Stimulated activated CD8-positive, alpha-beta memory T cell treated with anti-CD3 and anti-CD28 coated beads, Interleukin-15, amount 100 ng/mL, for 24 hours (primary cell): ENCODE data around the gene ZBTB17.
"Not testable (repeated sequence)": the region's sequence is repeated elsewhere in the genome, so short reads cannot be mapped to it uniquely, and the experiment has no call there.

ENCODE experiments used
- DNase-seq: peaks from one replicate; pipeline ENCODE4 v3.0.0-alpha.2; 2020; ENCODE audit warnings: low read depth

The ZBTB17 gene

DNA sequence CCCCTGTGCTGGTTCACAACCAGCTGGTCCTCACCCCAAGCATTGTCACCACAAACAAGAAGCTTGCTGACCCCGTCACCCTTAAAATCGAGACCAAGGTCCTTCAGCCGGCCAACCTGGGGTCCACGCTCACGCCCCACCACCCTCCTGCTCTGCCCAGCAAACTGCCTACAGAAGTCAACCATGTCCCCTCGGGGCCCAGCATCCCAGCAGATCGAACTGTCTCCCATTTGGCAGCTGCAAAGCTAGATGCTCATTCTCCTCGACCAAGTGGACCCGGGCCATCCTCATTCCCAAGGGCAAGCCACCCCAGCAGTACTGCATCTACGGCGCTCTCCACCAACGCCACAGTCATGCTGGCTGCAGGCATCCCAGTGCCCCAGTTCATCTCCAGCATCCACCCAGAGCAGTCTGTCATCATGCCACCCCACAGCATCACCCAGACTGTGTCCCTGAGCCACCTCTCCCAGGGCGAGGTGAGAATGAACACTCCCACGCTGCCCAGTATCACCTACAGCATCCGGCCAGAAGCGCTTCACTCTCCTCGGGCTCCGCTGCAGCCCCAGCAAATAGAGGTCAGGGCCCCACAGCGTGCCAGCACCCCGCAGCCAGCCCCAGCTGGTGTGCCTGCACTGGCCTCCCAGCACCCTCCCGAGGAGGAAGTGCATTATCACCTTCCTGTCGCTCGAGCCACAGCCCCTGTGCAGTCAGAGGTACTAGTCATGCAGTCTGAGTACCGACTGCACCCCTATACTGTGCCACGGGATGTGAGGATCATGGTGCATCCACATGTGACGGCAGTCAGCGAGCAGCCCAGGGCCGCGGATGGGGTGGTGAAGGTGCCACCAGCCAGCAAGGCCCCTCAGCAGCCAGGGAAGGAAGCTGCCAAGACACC lies 40.6 kb downstream of the ZBTB17 start:
- DNase-seq, result no peak

DNA sequence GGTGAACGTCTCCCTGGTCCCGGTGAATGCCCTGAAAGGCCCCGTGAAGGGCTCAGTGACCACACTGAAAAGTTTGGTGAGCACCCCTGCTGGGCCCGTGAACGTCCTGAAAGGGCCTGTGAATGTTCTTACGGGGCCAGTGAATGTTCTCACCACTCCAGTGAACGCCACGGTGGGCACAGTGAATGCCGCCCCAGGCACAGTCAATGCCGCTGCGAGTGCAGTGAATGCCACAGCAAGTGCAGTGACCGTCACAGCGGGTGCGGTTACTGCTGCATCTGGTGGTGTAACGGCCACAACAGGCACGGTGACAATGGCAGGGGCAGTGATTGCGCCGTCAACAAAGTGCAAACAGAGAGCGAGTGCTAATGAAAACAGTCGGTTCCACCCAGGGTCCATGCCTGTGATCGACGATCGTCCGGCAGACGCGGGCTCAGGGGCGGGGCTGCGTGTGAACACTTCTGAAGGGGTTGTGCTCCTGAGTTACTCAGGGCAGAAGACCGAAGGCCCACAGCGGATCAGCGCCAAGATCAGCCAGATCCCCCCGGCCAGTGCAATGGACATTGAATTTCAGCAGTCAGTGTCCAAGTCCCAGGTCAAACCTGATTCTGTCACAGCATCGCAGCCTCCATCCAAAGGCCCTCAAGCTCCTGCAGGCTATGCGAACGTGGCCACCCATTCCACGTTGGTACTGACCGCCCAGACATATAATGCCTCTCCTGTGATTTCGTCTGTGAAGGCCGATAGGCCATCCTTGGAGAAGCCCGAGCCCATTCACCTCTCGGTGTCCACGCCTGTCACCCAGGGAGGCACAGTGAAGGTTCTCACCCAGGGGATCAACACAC lies 41.5 kb downstream of the ZBTB17 start:
- DNase-seq, result no peak

DNA sequence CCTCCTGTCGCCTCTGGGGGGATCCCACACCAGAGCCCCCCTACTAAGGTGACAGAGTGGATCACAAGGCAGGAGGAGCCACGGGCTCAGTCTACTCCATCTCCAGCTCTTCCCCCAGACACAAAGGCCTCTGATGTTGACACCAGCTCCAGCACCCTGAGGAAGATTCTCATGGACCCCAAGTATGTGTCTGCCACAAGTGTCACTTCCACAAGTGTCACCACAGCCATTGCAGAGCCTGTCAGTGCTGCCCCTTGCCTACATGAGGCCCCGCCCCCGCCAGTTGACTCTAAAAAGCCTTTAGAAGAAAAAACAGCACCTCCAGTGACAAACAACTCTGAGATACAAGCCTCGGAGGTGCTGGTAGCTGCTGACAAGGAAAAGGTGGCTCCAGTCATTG lies 42.2 kb downstream of the ZBTB17 start:
- DNase-seq, result no peak

DNA sequence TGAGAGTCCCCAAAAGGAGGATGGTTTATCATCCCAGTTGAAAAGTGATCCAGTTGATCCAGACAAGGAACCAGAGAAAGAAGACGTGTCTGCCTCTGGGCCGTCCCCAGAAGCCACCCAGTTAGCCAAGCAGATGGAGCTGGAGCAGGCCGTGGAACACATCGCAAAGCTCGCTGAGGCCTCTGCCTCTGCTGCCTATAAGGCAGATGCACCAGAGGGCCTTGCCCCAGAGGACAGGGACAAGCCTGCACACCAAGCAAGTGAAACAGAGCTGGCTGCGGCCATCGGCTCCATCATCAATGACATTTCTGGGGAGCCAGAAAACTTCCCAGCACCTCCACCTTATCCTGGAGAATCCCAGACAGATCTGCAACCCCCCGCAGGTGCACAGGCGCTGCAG lies 43.3 kb downstream of the ZBTB17 start:
- DNase-seq, result no peak

DNA sequence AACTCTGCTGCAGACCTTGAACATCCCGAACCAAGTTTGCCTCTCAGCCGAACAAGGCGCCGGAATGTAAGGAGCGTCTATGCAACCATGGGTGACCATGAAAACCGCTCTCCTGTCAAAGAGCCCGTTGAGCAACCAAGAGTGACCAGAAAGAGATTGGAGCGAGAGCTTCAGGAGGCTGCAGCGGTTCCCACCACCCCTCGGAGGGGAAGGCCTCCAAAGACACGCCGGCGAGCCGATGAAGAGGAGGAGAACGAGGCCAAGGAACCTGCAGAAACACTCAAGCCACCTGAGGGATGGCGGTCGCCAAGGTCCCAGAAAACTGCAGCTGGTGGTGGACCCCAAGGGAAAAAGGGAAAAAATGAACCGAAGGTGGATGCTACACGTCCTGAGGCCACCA lies 44.0 kb downstream of the ZBTB17 start:
- DNase-seq, result no peak

DNA sequence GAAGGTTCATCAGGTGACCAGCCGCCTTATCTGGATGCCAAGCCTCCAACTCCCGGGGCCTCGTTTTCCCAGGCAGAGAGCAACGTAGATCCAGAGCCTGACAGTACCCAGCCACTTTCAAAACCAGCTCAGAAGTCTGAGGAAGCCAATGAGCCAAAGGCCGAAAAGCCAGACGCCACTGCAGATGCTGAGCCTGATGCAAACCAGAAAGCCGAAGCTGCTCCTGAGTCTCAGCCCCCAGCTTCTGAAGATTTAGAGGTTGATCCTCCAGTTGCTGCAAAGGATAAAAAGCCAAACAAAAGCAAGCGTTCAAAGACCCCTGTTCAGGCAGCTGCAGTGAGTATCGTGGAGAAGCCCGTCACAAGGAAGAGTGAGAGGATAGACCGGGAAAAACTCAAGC lies 44.5 kb downstream of the ZBTB17 start:
- DNase-seq, result no peak

DNA sequence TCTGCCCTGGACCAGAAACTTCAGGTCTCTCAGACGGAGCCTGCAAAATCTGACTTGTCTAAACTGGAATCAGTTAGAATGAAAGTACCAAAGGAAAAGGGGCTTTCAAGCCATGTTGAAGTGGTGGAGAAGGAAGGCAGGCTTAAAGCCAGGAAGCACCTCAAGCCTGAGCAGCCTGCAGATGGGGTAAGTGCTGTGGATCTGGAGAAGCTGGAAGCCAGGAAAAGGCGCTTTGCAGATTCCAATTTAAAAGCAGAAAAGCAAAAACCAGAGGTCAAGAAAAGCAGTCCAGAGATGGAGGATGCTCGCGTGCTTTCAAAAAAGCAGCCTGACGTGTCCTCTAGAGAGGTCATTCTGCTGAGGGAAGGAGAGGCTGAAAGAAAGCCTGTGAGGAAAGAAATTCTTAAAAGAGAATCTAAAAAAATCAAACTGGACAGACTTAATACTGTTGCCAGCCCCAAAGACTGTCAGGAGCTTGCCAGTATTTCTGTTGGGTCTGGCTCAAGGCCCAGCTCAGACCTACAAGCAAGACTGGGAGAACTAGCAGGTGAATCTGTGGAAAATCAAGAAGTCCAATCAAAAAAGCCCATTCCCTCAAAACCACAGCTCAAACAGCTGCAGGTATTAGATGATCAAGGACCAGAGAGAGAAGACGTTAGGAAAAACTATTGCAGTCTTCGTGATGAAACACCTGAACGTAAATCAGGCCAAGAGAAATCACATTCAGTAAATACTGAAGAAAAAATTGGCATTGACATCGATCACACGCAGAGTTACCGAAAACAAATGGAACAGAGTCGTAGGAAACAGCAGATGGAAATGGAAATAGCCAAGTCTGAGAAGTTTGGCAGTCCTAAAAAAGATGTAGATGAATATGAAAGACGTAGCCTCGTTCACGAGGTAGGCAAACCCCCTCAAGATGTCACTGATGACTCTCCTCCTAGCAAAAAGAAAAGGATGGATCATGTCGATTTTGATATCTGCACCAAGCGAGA lies 46.6 kb downstream of the ZBTB17 start:
- DNase-seq, result no peak

DNA sequence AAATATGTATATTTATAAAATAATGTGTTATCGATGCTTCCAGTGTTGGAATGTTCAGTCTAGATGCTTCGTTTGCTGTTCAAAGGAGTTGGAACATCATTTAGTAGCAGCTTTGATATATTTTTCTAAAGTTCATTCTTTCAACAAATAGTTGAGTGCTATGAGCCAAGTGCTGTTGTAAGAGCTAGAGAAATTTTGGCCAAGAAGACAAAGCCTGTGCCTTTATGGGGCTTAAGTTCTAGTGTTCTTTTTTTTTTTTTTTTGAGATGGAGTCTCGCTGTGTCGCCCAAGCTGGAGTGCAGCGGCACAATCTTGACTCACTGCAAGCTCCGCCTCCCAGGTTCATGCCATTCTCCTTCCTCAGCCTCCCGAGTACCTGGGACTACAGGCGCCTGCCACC lies 49.5 kb downstream of the ZBTB17 start:
- DNase-seq, result not testable (repeated sequence)

DNA sequence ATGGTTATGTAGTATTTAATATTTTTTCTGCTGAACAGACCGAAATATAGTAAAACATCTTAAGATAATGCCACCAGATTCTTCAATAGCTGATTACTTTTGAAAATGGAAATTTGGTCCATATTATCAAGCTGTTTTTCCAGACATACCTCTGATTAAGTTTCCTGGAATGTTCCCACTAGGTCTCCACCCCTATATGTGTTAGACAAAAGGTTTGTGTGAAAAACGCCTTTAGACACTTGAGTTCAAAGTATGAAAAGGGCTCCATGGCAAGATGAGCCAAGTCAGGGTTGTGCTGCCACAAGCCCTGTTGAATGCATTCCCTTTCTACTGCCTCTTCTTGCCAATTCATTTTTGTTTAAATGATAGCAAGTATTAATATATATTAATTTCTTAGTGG lies 52.7 kb downstream of the ZBTB17 start:
- DNase-seq, result no peak

DNA sequence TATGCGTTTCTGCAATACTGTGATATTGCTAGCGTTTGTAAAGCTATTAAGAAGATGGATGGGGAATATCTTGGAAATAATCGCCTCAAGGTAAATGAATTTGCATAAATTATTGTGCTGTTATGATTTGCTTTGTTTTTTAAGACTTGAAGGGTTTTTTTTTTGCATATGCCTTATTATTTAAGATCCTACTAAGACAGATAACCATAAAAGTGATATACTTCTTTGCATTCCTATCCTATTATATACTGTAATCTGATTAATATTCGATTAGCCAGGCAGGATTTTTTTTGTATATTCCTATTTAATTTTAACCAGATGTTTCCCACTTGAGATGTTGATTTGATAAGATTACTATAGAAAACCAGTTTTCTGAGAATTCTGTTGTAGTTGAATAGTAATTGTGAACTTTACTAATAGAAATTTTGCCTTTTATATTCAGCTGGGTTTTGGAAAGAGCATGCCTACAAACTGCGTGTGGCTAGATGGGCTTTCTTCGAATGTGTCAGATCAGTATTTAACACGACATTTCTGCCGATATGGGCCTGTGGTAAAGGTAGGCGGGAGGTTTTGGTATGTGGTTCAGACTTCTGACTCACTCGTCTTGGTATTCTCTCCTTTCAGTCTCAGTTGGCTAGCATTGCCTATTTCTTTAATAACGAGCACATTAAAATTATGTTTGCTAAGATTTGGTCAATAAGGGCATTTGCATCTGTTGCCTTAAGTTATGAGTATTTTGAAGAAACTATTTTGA lies 56.8 kb downstream of the ZBTB17 start:
- no peak for DNase-seq

DNA sequence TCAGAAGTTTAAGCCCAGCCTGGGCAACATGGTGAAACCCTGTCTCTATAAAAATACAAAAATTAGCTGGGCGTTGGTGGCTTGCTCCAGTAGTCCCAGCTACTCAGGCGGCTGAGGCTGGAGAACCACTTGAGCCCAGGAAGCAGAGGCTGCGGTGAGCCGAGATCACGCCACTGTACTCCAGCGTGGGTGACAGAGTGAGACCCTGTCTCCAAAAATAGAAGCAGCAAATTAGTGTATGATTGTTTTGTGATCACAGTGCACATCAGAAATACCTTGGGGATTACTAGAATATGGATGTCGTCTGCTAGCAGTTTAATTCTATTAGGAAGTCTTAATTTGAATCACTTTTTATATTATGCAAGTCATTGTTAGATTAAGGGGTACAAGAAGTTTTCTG lies 59.0 kb downstream of the ZBTB17 start:
- no peak for DNase-seq

DNA sequence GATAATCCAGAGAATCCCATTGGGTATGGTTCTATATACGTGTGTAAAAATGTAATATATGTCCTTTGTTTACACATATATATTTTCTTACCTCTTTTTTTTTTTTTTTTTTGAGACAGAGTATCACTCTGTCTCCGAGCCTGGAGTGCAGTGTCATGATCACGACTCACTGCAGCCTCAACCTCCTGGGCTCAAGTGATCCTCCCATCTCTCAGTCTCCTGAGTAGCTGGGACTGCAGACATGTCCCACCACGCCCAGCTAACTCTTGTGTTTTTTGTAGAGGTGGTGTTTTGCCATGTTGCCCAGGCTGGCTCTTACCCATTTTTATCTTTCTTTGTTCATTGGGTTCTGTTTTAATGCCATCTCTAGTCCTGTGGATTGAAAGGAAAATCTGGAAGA lies 59.5 kb downstream of the ZBTB17 start:
- DNase-seq, result no peak

DNA sequence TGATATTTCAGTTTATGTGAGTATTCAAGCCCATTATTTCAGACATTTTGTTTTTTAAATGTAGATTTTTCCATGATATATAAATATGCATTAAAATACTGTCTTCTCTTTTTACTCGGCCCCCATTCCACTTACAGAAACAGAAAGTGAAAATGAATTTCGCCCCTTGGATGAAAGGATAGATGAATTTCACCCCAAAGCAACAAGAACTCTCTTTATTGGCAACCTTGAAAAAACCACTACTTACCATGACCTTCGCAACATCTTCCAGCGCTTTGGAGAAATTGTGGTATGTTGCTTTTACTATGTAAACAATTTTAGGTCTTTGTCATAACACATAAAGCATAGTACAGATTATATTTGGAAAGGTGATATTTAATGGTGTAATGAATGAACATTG lies 59.9 kb downstream of the ZBTB17 start:
- DNase-seq, result no peak

DNA sequence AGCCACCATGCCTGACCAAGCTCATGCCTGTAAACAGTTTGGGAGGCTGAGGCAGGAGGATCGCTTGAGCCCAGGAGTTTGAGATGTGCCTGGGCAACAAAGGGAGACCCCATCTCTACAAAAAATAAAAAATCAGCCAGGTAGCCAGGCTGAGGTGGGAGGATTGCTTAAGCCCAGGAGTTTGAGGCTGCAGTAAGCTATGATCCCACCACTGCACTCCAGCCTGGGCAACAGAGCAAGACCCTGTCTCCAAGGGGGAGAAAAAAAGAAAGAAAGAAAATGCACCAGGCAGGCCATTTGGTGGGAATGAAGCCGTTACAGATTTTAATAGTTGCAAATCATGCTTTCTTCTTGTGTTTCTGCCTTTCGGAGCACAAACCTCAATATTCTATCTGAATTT lies 62.3 kb downstream of the ZBTB17 start:
- not testable (repeated sequence) for DNase-seq

DNA sequence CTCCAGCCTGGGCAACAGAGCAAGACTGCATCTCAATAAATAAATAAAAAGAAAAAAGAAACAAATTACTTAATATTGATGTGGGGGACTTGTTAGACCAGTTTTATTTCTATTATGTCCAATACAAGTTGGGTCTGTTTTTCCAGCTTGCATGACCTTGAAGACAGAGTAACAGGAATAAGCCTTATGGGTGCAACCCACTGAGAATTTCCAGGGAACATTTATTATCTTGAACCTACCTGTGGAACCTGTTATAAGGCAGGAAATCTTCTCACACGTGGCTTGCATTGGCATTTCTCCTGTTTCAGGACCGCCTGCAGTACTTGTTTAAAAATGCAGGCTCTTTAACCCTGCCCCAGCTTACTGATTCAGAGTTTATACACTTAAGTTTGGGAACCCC lies 64.0 kb downstream of the ZBTB17 start:
- DNase-seq, result no peak

DNA sequence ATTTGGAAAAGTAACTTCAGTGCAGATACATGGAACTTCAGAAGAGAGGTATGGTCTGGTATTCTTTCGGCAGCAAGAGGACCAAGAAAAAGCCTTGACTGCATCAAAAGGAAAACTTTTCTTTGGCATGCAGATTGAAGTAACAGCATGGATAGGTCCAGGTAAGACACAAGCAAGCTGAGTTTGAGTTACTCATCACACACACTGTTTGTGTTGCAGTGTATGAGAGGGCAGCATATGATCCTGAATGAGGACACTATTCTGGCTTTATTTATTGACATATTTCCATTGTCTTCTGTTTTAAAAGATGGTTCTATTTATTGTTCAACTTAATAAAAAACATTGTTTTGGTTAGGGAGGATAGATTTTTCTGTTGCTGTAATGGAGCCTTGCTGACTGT lies 64.8 kb downstream of the ZBTB17 start:
- DNase-seq, result no peak

DNA sequence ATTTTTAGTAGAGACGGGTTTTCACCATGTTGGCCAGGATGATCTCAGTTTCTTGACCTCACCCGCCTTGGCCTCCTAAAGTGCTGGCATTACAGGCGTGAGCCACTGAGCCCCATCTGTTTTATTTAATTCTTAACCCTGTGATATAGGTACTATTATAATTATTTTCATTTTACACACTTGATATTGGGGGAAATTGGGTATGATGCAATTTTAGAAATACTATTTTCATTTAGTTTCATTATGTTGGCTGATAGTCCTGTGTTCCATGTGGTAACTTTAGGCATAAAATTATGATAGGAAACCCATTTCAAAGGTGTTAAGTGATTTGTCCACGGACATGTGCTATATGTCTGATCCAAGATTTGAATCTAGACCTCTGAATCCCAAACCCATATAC lies 67.3 kb downstream of the ZBTB17 start:
- no peak for DNase-seq

DNA sequence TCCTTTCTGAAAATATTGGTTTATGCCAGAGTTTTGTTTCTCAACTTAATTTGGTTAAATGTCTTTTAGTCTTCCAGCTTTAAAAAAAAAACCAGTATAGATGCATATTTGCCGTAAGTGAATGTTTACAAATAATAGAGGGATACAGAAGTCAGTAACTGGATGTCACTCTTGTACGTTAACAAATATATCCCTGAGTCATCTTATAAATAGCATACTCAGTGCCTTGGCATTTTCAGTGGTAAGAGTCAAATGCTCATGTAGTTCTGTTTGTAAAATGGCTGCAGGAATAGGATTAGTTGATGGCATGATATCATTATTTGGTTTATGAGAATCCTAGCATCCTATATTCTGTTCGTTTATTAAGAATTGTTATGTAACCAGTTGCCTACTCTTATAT lies 73.0 kb downstream of the ZBTB17 start:
- no peak for DNase-seq

DNA sequence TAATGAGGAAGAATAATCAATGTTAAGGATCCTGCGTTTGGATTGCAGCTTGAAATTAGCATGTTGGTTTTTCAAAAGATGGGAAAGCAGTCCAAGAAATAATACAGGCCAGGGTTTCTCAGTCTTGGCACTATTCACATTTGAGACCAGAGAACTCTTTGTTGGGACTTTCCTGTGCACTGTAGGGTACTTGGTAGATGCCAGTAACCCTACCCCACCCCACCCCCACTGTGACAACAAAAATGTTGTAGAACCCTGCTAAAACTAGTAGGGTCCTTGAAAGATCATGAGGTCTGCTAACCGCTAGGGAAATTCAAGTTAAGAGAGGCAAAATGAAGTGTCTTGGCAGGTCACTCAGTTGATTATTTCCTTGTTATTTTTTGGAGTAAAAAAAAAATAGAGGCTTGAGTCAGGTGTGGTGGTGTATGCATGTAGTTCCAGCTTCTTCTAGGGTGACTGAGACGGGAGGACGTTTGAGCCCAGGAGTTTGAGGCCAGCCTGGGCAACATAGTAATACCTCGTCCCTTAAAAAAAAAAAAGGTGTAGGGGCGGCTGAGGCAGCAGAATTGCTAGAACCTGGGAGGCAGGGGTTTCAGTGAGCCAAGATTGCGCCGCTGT lies 75.1 kb downstream of the ZBTB17 start:
- no peak for DNase-seq

DNA sequence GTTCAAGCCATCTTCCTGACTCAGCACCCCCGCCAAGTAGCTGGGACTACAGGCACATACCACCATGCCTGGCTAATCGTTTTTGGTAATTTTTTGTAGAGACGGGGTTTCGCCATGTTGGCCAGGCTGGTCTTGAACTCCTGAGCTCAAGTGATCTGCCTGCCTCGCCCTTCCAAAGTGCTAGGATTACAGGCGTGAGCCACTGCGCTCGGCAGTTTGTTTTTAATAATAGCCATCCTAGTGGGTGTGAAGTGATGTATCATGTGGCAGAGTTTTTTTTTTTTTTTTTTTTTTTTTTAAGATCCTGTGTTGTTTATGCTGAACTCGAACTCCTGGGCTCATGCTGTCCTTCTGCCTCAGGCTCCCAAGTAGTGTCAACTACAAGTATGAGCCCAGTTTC lies 76.6 kb downstream of the ZBTB17 start:
- no peak for DNase-seq
